Memory B cell (primary cell): ENCODE results near the gene CHMP6.

Source experiments
- ATAC-seq: fragments of 150-1000 bp; cut with Tn5 transposase; 2 replicates; pipeline ENCODE4 v1.10.0; 2021; ENCODE audit warnings: low read depth, mild to moderate bottlenecking, moderate library complexity
- DNase-seq, 2 donors: peaks; one replicate each; pipeline ENCODE4 v3.0.0; 2022; ENCODE audit warnings: low spot score in 2 of 2
- H3K27ac Mint-ChIP-seq: one replicate; pipeline ENCODE4 v1.8.0; 2022; ENCODE audit warnings: mild to moderate bottlenecking, moderate library complexity, mixed read lengths
- H3K27me3 Mint-ChIP-seq: one replicate; pipeline ENCODE4 v1.8.0; 2022; ENCODE audit warnings: mixed read lengths
- H3K36me3 Mint-ChIP-seq: one replicate; pipeline ENCODE4 v1.8.0; 2022; ENCODE audit warnings: mild to moderate bottlenecking, mixed read lengths
- H3K4me1 Mint-ChIP-seq: one replicate; pipeline ENCODE4 v1.8.0; 2022; ENCODE audit warnings: mixed read lengths
- H3K4me3 Mint-ChIP-seq: one replicate; pipeline ENCODE4 v1.8.0; 2022; ENCODE audit warnings: mild to moderate bottlenecking, moderate library complexity, mixed read lengths
- H3K9me3 Mint-ChIP-seq: one replicate; pipeline ENCODE4 v1.8.0; 2022; ENCODE audit warnings: mixed read lengths

The CHMP6 gene

DNA sequence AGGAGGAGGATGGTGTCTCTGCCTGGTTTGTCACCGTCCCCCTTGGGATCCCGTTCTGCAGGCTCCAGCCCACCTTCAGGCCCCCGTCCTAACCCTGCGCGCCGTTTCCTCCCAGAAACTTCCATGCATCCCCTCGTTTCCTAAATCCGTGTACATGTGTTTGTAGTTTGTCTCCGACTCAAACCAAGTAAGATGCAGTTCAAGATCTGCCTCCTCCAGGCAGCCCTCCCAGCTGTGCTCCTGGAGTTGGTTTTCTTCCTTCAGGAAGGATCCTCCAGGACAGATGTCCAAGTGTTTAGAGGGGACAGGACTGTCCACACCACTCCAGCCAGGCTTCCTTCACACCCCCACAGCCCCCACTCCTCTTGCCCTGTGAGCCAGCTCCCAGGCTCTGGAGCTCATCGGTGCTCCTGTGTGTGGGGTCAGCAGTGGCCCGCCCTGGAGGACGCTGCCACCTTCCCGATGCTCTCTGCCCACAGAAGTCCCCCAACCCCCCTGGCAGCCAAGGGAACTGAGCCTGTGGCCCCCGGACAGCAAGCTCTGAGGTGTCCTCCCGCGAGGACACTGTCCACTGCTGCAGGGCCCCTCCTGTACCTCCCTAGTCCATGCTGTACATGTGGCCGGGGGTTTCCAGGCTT, 54.6 kb downstream of the CHMP6 start:
- Mint-ChIP-seq H3K9me3 (no peaks in the 10 kb centered on the region), H3K36me3 (no peaks in the 10 kb centered on the region), H3K27ac (no peak overlapping the region), H3K4me1 (peaks cover 6% of the 10 kb centered on the region), H3K4me3 (no peak overlapping the region), H3K27me3 (peaks cover 25% of the 10 kb centered on the region)
- ATAC-seq (no peak), DNase-seq (no peak)

DNA sequence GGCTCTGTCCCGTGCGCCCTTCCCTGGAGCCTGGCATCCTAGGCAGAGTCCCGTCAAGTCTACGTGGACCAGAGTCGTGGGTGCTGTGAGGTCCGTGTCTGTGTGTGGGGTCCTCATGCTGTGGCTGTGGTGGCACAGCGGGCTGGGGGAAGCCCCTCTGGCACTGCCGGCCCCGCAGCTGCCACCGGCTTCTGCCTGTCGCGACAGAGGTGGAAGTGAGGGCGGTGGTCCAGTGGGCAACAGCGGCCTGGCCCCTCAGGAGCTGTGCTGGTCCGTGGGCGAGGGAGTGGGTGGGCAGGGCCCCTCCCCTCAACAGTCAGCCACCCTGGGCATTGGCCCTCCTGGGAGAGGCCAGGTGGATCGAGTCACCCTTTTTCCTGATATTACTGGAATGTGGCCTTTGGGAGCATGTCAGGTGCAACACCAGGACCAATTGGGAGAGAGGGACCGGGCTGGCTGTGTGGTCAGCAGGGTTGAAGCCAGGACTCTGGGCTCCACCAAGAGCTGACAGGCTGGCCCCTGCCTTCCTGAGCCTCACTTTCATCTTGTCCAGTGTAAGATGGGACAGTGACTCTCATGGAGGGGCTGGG, 55.2 kb downstream of the CHMP6 start:
- Mint-ChIP-seq H3K4me3 (no peak overlapping the region), H3K4me1 (peaks cover 6% of the 10 kb centered on the region), H3K27ac (no peak overlapping the region), H3K27me3 (peaks cover 25% of the 10 kb centered on the region), H3K36me3 (no peaks in the 10 kb centered on the region), H3K9me3 (no peaks in the 10 kb centered on the region)
- no peak for ATAC-seq
- DNase-seq, result no peak

DNA sequence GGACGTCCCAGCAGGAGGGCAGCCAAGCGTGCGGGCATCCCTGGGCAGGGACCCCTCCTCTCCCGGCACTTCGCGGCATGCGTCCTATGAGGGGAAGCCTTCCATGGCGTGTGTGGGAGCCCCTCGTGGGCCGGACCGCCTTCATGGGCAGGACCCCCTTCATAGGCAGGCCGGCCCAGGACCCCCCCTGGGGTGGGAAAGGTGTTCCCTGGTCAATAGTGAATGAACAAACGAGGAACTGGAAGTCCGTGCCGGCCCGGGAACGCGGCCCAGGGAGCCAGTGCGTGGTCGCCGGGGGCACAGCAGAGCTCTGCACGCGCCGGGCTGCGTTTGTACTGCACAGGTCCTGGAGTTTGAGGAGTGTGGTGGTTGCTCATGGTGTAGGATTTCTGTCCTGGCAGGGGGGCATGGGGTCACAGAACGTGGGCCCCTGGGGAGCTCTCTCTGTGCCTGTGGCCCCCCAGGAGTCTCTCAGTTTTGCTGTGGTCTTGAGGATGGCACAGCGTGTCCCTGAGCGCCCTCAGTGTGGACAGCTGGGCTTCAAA, 57.3 kb downstream of the CHMP6 start:
- H3K9me3 Mint-ChIP-seq, result no peaks in the 10 kb centered on the region
- H3K36me3 Mint-ChIP-seq, result no peaks in the 10 kb centered on the region
- DNase-seq (no peak), ATAC-seq (no peak)
- peaks cover 25% of the 10 kb centered on the region for H3K27me3 Mint-ChIP-seq
- H3K4me1 Mint-ChIP-seq, result peaks cover 6% of the 10 kb centered on the region
- H3K4me3 Mint-ChIP-seq, result peak overlapping the region; percentile 79
- H3K27ac Mint-ChIP-seq, result no peak overlapping the region

DNA sequence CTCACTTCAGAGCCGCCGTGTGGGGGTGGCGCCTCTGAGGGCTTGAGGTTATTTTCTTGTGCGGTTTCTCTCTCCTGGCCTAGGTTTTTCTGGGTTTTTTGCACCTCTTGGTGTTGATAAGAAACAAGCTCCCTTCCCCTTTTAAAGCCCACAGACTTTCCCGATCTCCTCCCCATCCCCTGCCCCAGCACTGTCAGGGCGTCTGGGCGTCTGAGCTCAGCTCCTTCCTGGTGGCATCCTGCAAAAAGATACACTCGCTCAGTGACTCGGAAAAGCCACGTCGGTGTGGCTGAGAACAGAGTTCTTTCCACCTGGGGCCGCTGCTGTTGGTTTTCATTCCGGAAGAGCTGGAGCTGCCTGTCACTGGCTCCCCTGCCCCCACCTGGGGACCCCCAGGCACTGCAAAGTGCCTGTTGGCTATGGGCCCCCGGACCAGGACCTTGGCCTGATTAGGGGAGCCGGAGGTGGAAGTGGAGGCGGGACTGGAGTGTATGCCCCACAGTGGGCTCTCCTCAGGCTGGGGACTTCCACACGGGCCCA, 57.8 kb downstream of the CHMP6 start:
- DNase-seq (no peak), ATAC-seq (peak; percentile 35)
- Mint-ChIP-seq H3K27ac (no peak overlapping the region), H3K36me3 (no peaks in the 10 kb centered on the region), H3K4me1 (peaks cover 6% of the 10 kb centered on the region), H3K9me3 (no peaks in the 10 kb centered on the region), H3K4me3 (peak overlapping the region; percentile 79), H3K27me3 (peaks cover 23% of the 10 kb centered on the region)
